ENCODE results near the gene DZIP1.
"Not testable (repeated sequence)": the region's sequence is repeated elsewhere in the genome, so short reads cannot be mapped to it uniquely, and the experiment has no call there.

Gene DZIP1

DNA sequence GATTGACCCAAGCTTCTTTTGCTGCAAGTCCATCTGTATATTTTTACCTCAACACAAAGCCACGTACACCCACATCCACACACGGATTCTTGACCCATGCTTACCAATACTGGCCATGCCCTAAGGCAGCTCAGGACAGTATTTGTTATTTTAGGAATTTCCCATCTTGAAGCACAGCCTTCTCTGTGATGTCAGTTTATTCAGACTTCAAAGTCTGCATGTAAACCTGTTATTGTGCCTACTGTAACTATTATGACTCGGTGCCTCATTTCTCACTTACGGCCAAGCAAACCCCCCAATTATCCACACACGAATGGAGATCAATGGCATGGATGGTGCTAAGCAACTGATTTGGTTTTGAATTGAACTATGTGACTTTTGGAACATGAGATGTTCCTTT is 74.5 kb downstream of the DZIP1 start:
- no peaks in the 10 kb centered on the region for H3K9me3 ChIP-seq (ENCODE audit: low read length)
- H3K4me3 ChIP-seq (ENCODE audit: low read length): no peak overlapping the region
- H3K36me3 ChIP-seq (ENCODE audit: insufficient read depth, low read length): no peaks in the 10 kb centered on the region
- H2AFZ ChIP-seq (ENCODE audit: low read depth, low read length): no peak overlapping the region
- peaks cover 7% of the 10 kb centered on the region for H3K4me1 ChIP-seq (ENCODE audit: insufficient read depth, low read length)
- H3K27me3 ChIP-seq (ENCODE audit: insufficient read depth, low read length): no peaks in the 10 kb centered on the region

DNA sequence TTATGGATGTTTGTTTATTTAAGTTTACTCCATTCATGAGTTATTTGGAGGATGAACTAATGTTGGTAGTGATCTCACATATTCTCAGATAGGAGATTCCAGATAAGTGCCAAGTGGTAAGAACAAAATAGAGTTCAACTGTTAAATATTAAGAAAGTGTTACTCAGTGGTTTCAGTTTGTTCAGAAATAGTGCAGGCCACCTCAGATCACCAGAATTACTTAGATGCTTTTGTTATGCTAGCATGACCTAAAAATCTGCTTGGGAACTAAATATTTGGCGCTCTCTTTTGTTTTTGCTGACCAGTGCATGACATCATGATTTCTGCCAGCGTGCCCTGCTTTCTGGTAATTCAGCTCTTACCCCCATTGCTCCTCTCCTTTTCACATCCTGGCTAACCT is 76.4 kb downstream of the DZIP1 start:
- Histone ChIP-seq H3K4me3 (ENCODE audit: low read length) (no peak overlapping the region), H3K9me3 (ENCODE audit: low read length) (no peaks in the 10 kb centered on the region), H3K27me3 (ENCODE audit: insufficient read depth, low read length) (no peaks in the 10 kb centered on the region), H2AFZ (ENCODE audit: low read depth, low read length) (no peak overlapping the region), H3K4me1 (ENCODE audit: insufficient read depth, low read length) (peaks cover 7% of the 10 kb centered on the region), H3K36me3 (ENCODE audit: insufficient read depth, low read length) (no peaks in the 10 kb centered on the region)

DNA sequence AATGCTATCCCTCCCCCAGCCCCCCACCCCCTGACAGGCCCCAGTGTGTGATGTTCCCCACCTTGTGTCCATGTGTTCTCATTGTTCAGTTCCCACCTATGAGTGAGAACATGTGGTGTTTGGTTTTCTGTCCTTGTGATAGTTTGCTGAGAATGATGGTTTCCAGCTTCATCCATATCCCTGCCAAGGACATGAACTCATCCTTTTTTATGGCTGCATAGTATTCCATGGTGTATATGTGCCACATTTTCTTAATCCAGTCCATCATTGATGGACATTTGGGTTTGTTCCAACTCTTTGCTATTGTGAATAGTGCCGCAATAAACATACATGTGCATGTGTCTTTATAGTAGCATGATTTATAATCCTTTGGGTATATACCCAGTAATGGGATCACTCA is 78.7 kb downstream of the DZIP1 start:
- not testable (repeated sequence) for H3K4me3 ChIP-seq (ENCODE audit: low read length); H3K27me3 ChIP-seq (ENCODE audit: insufficient read depth, low read length); H3K4me1 ChIP-seq (ENCODE audit: insufficient read depth, low read length); H3K9me3 ChIP-seq (ENCODE audit: low read length); H2AFZ ChIP-seq (ENCODE audit: low read depth, low read length); H3K36me3 ChIP-seq (ENCODE audit: insufficient read depth, low read length)

GRCh38 chr13:95564733-95565291 is 79.7 kb downstream of the DZIP1 start:
- Histone ChIP-seq H3K27me3 (ENCODE audit: insufficient read depth, low read length) (no peaks in the 10 kb centered on the region), H3K4me3 (ENCODE audit: low read length) (no peak overlapping the region), H3K4me1 (ENCODE audit: insufficient read depth, low read length) (no peaks in the 10 kb centered on the region), H3K36me3 (ENCODE audit: insufficient read depth, low read length) (no peaks in the 10 kb centered on the region), H2AFZ (ENCODE audit: low read depth, low read length) (no peak overlapping the region), H3K9me3 (ENCODE audit: low read length) (no peaks in the 10 kb centered on the region)

DNA sequence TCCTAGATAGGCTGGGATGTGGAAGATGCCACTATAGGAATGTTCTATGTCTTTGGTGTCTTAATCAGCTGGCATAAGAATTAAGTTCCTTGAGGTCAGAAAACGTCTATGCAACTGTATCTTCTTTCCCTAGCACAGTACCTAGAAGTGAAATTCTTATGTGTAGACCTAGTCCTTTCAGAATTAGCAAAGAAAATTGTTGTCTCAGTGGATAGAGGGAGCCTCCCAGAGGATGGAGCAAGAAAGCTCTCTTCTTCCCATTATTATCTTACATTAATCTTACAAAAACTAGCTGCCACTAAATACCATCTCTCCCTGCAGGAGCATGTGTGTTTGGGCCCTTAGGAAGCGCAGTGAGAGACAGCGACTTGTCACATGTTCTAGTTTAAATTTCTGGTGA is 80.4 kb downstream of the DZIP1 start:
- no peak overlapping the region for H3K4me3 ChIP-seq (ENCODE audit: low read length)
- H3K27me3 ChIP-seq (ENCODE audit: insufficient read depth, low read length): no peaks in the 10 kb centered on the region
- no peaks in the 10 kb centered on the region for H3K9me3 ChIP-seq (ENCODE audit: low read length)
- no peaks in the 10 kb centered on the region for H3K4me1 ChIP-seq (ENCODE audit: insufficient read depth, low read length)
- H2AFZ ChIP-seq (ENCODE audit: low read depth, low read length): no peak overlapping the region
- H3K36me3 ChIP-seq (ENCODE audit: insufficient read depth, low read length): no peaks in the 10 kb centered on the region

DNA sequence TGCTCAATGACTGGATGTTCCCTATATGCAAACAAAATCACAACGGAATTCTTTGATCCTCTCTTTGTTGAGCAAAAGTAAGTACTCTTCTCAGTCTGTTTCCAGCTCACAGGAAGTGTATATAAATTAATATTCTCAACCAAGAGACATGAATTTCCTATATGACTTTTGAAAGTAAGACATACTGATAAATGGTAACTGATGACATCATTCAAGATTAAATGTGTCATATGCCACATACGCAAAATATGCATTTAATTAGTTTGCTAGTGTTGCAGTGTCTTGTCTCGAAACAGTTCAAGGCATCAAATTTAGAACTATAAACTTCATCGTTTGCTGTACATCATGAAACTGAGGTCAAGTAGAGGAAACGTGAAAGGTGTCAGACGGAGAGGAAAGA is 84.1 kb downstream of the DZIP1 start:
- Histone ChIP-seq H3K4me3 (ENCODE audit: low read length) (no peak overlapping the region), H3K9me3 (ENCODE audit: low read length) (no peaks in the 10 kb centered on the region), H2AFZ (ENCODE audit: low read depth, low read length) (no peak overlapping the region), H3K27me3 (ENCODE audit: insufficient read depth, low read length) (no peaks in the 10 kb centered on the region), H3K4me1 (ENCODE audit: insufficient read depth, low read length) (no peaks in the 10 kb centered on the region), H3K36me3 (ENCODE audit: insufficient read depth, low read length) (no peaks in the 10 kb centered on the region)

DNA sequence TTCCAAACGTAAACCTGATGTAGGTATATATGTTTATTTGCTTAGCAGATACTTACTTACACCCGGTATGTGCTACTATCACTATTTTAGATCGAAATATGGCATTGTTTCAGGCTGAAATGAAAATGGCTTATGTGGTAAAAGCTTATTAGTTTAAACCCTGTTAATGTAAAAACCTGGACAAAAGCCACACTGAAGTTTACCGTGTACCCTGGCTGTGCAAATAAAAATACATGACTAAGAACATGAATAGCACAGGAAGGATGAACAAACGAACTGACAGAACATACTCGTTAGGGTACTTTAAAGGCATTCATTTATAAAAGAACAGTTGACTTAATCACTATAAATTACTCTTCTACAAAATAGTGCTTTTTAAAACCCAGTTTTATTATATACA is 85.4 kb downstream of the DZIP1 start:
- H3K36me3 ChIP-seq (ENCODE audit: insufficient read depth, low read length): no peaks in the 10 kb centered on the region
- no peaks in the 10 kb centered on the region for H3K9me3 ChIP-seq (ENCODE audit: low read length)
- H3K27me3 ChIP-seq (ENCODE audit: insufficient read depth, low read length): peaks cover 8% of the 10 kb centered on the region
- no peaks in the 10 kb centered on the region for H3K4me1 ChIP-seq (ENCODE audit: insufficient read depth, low read length)
- H2AFZ ChIP-seq (ENCODE audit: low read depth, low read length): no peak overlapping the region
- H3K4me3 ChIP-seq (ENCODE audit: low read length): no peak overlapping the region

DNA sequence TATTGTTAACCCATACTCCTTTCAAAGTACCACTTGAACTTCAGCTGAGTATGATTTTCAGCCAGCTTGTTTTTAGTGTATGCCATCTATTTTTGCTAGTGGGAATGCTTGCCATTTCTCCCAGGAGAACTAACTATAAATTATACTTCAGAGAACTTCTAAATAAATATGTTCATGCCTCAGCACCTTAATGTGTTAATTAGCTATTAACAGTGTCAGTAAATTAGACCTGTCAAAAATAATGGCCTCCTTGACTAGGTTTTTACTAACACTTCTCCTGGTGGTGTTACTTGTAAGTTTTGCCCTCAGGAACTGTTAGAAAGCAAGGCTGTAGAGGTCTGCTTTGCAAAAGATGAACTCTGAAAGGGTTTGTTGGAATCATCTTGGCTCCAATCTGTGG is 87.5 kb downstream of the DZIP1 start:
- Histone ChIP-seq H2AFZ (ENCODE audit: low read depth, low read length) (no peak overlapping the region), H3K9me3 (ENCODE audit: low read length) (peaks cover 5% of the 10 kb centered on the region), H3K4me3 (ENCODE audit: low read length) (no peak overlapping the region), H3K27me3 (ENCODE audit: insufficient read depth, low read length) (peaks cover 25% of the 10 kb centered on the region), H3K36me3 (ENCODE audit: insufficient read depth, low read length) (no peaks in the 10 kb centered on the region), H3K4me1 (ENCODE audit: insufficient read depth, low read length) (no peaks in the 10 kb centered on the region)

- Histone ChIP-seq H2AFZ (ENCODE audit: low read depth, low read length) (no peak overlapping the region), H3K9me3 (ENCODE audit: low read length) (peaks cover 7% of the 10 kb centered on the region), H3K27me3 (ENCODE audit: insufficient read depth, low read length) (peaks cover 43% of the 10 kb centered on the region), H3K4me3 (ENCODE audit: low read length) (no peak overlapping the region), H3K36me3 (ENCODE audit: insufficient read depth, low read length) (no peaks in the 10 kb centered on the region), H3K4me1 (ENCODE audit: insufficient read depth, low read length) (no peaks in the 10 kb centered on the region)
Observed at GRCh38 chr13:95553581-95554385, 90.7 kb downstream of the DZIP1 start.

DNA sequence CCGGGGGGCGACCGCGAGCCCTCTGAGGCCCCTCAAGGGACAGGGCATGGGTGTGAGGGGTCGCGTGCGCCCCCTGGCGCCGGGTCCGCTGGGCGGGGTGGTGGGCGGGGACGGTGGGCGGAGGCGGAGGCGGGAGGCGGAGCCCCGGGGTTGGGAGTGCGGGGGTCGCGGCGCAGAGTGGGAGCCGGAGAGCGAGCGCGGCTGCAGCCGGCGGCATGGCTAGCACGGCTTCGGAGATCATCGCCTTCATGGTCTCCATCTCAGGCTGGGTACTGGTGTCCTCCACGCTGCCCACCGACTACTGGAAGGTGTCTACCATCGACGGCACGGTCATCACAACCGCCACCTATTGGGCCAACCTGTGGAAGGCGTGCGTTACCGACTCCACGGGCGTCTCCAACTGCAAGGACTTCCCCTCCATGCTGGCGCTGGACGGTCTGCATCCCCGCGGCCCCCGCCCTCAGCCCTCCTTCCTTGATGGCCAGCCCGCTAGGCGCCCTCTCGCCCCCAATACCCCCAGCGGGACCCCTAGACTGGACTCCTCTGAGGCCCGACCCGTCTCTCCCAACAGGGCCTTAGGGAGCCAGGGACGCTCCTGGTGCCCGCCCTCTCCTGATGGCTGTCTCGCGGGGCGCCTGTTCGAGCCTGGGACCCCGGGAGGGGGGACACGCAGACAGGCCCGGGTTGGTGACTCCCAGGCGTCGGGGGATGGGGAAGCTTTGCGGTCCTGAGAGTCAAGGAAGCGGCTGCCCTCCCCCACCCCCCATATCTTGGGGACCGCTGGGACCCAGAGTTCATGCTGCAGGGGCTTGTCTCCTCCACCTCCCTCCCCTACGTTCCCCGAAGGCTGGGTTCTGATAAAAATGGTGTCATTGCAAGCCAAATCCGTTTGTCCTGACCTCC is 91.7 kb downstream of the DZIP1 start, which contains the start of gene CLDN10:
CLDN10 (plus strand) TSS at position 182 of the 903 bp plus-strand sequence; CDS start at position 216, 34 bp downstream.
- H3K4me3 ChIP-seq (ENCODE audit: low read length): no peak within 1 kb of the TSS
- no peaks in the 10 kb centered on the region for H3K36me3 ChIP-seq (ENCODE audit: insufficient read depth, low read length)
- H3K27me3 ChIP-seq (ENCODE audit: insufficient read depth, low read length): peaks cover 46% of the 10 kb centered on the region
- no peaks in the 10 kb centered on the region for H3K4me1 ChIP-seq (ENCODE audit: insufficient read depth, low read length)
- peaks cover 7% of the 10 kb centered on the region for H3K9me3 ChIP-seq (ENCODE audit: low read length)
- no peak within 1 kb of the TSS for H2AFZ ChIP-seq (ENCODE audit: low read depth, low read length)

DNA sequence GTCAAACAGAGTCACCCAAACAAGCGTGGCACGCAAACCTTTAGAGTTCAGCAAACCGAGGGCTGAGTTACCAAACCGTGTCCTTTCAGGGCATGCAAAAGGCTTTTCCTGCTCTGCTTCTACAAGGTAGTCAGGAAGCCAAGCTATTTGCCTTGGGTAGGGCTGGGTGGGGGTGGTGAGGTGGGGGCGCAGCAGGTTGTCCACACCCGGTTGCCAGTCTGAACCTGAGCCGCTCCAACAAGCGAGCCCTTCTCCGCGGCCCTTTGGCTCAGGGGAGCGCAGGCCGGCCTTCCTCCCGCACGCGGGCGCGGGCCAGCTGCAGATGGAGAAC is 92.3 kb downstream of the DZIP1 start:
- Histone ChIP-seq H2AFZ (ENCODE audit: low read depth, low read length) (no peak overlapping the region), H3K9me3 (ENCODE audit: low read length) (peaks cover 7% of the 10 kb centered on the region), H3K36me3 (ENCODE audit: insufficient read depth, low read length) (no peaks in the 10 kb centered on the region), H3K4me1 (ENCODE audit: insufficient read depth, low read length) (no peaks in the 10 kb centered on the region), H3K4me3 (ENCODE audit: low read length) (no peak overlapping the region), H3K27me3 (ENCODE audit: insufficient read depth, low read length) (peaks cover 50% of the 10 kb centered on the region)

DNA sequence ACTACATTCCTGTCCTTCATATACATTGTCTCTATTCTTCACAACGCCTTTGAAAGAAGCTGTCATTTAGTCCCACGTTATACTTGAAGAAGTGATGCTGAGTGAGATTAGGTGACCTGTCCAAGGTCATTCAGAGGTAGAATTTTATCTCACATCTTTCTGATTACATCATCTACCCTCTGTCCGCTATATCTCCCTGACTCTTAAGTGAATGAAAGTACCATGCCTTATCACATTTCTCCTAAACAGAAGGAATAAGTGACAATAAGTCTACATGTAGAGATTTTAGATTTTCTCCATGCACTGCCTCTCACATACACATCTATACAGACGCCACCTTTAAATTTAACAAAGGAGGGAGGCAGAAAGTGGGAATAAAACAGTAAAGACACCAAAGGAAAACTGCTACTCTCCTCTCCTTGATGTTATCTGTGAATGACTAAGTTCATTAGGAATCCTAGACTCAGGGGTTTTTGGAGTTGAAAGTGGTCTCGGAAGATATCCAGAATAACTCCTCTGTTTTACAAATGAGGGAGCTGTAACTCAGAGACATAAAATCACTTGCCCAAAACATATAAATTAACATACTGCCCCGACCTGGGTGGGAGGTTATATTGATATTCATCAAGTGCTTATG is 96.9 kb downstream of the DZIP1 start:
- no peaks in the 10 kb centered on the region for H3K36me3 ChIP-seq (ENCODE audit: insufficient read depth, low read length)

GRCh38 chr13:95546919-95547318 is 97.6 kb downstream of the DZIP1 start:
- no peaks in the 10 kb centered on the region for H3K4me1 ChIP-seq (ENCODE audit: insufficient read depth, low read length)
- peaks cover 2% of the 10 kb centered on the region for H3K9me3 ChIP-seq (ENCODE audit: low read length)
- H3K27me3 ChIP-seq (ENCODE audit: insufficient read depth, low read length): peaks cover 24% of the 10 kb centered on the region
- H3K4me3 ChIP-seq (ENCODE audit: low read length): no peak overlapping the region
- no peaks in the 10 kb centered on the region for H3K36me3 ChIP-seq (ENCODE audit: insufficient read depth, low read length)
- no peak overlapping the region for H2AFZ ChIP-seq (ENCODE audit: low read depth, low read length)

More for the DNA sequence above, 96.9 kb downstream of the DZIP1 start:
- Histone ChIP-seq H3K27me3 (ENCODE audit: insufficient read depth, low read length) (peaks cover 28% of the 10 kb centered on the region), H2AFZ (ENCODE audit: low read depth, low read length) (no peak overlapping the region), H3K9me3 (ENCODE audit: low read length) (peaks cover 3% of the 10 kb centered on the region), H3K4me1 (ENCODE audit: insufficient read depth, low read length) (no peaks in the 10 kb centered on the region), H3K4me3 (ENCODE audit: low read length) (no peak overlapping the region)
